H1 (cell line): Measurements from ENCODE around the gene GRID1. TPM values are rescaled to one million over a fixed set of nuclear protein-coding genes. Genes with fewer than 3 reads are reported as not detected.

Experiments used
- ATF3 ChIP-seq: IDR thresholded peaks from 2 replicates; pipeline ENCODE4 v1.6.1; 2011; ENCODE audit warnings: low read depth, mild to moderate bottlenecking, low read length; ENCODE audit not compliant: insufficient read depth
- BACH1 ChIP-seq: IDR thresholded peaks from 2 replicates; pipeline ENCODE4 v1.6.1; 2012; ENCODE audit warnings: low read length, improper control_type of control experiment
- CHD2 ChIP-seq: IDR thresholded peaks from 2 replicates; pipeline ENCODE4 v1.6.1; 2012; ENCODE audit warnings: low read length, improper control_type of control experiment
- CTBP2 ChIP-seq: IDR thresholded peaks from 2 replicates; pipeline ENCODE4 v1.7.0; 2011; ENCODE audit warnings: borderline replicate concordance, mild to moderate bottlenecking, moderate library complexity, mixed read lengths, low read length; ENCODE audit not compliant: insufficient read depth, insufficient read length
- CTCF ChIP-seq, 3 experiments: IDR thresholded peaks; 1 replicate in 2 of 3; 2 replicates in 1 of 3; pipeline versions ENCODE4 v1.5.1 to v1.6.1; 2011; ENCODE audit warnings: low read length in 3 of 3, mild to moderate bottlenecking in 3 of 3, inconsistent platforms in 2 of 3, low read depth in 1 of 3, moderate library complexity in 1 of 3; ENCODE audit not compliant: insufficient read depth in 1 of 3; ENCODE audit errors: control extremely low read depth in 1 of 3
- EGR1 ChIP-seq: IDR thresholded peaks from 2 replicates; pipeline ENCODE4 v1.6.1; 2011; ENCODE audit warnings: low read depth, low read length, borderline replicate concordance
- HDAC2 ChIP-seq, 2 experiments: fragments of 300-600 bp in 1 of 2; sonication (generic) in 1 of 2; IDR thresholded peaks; 2 replicates each; pipeline ENCODE4 v1.6.1; 2011 to 2012; ENCODE audit warnings: low read depth in 2 of 2, low read length in 2 of 2, mild to moderate bottlenecking in 2 of 2, moderate library complexity in 2 of 2, borderline replicate concordance in 1 of 2, inconsistent platforms in 1 of 2
- KDM5A ChIP-seq: fragments of 200-600 bp; IDR thresholded peaks from 2 replicates; pipeline ENCODE4 v1.7.1; 2012; ENCODE audit warnings: mild to moderate bottlenecking, low read length, inconsistent platforms, mixed read lengths
- NANOG ChIP-seq: IDR thresholded peaks from 2 replicates; pipeline ENCODE4 v1.6.1; 2011; ENCODE audit warnings: low read length, low read depth, mild to moderate bottlenecking, inconsistent platforms; ENCODE audit not compliant: insufficient read depth, poor library complexity, severe bottlenecking
- POLR2A ChIP-seq, 2 experiments: IDR thresholded peaks; 1 replicate in 1 of 2; 2 replicates in 1 of 2; pipeline ENCODE4 v1.6.1; 2011; ENCODE audit warnings: low read depth in 2 of 2, low read length in 2 of 2, mild to moderate bottlenecking in 2 of 2; ENCODE audit errors: control extremely low read depth in 1 of 2
- RBBP5 ChIP-seq: IDR thresholded peaks from 2 replicates; pipeline ENCODE4 v1.7.1; 2012; ENCODE audit warnings: low read depth, mild to moderate bottlenecking, inconsistent platforms, low read length, moderate library complexity, borderline replicate concordance
- RFX5 ChIP-seq: IDR thresholded peaks from 2 replicates; pipeline ENCODE4 v1.6.1; 2011; ENCODE audit warnings: low read depth, low read length, improper control_type of control experiment, borderline replicate concordance
- RXRA ChIP-seq: IDR thresholded peaks from 2 replicates; pipeline ENCODE4 v1.6.1; 2011; ENCODE audit warnings: low read depth, mild to moderate bottlenecking, low read length, moderate library complexity; ENCODE audit not compliant: insufficient read depth
- SIRT6 ChIP-seq: IDR thresholded peaks from one replicate; pipeline ENCODE4 v1.7.1; 2012; ENCODE audit warnings: low read length, inconsistent platforms
- SP1 ChIP-seq: IDR thresholded peaks from 2 replicates; pipeline ENCODE4 v1.6.1; 2011; ENCODE audit warnings: low read depth, low read length
- TBP ChIP-seq: IDR thresholded peaks from 2 replicates; pipeline ENCODE4 v1.6.1; 2011; ENCODE audit warnings: low read depth, low read length, improper control_type of control experiment
- YY1 ChIP-seq: IDR thresholded peaks from 2 replicates; pipeline ENCODE4 v1.6.1; 2011; ENCODE audit warnings: low read depth, mild to moderate bottlenecking, low read length
- polyA plus RNA-seq, 7 experiments: library from polyadenylated mRNA; depleted of rRNA in 3 of 7; stranded (reverse) in 5 of 7; unstranded in 2 of 7; fragments of >200 nt in 5 of 7; fragments of 200-250 nt in 2 of 7; gene quantifications; 1 replicate in 5 of 7; 2 replicates in 1 of 7; 4 replicates in 1 of 7; pipeline versions ENCODE4 v1.2.1 to v1.2.3, GENCODE V29; 2011 to 2013; ENCODE audit warnings: missing spikeins in 2 of 7, mixed read lengths in 2 of 7
- total RNA-seq: library from RNA; stranded (reverse); fragmentation: NEBNext Ultra II Directional; extraction: Animal tissue kit (Norgen Biotek cat#: 25700); gene quantifications from 2 replicates; pipeline ENCODE4 v1.2.1, GENCODE V29; 2021

GRID1 gene
- total and polyA plus RNA-seq, 2 of the 8 experiments (the other 6 are each of a cell fraction or from before 2014, with no cell fraction given) = 0.22 to 0.30 TPM

GRCh38 chr10:86399879-86400704 is 33.5 kb upstream of the GRID1 start (continued):
- TF ChIP-seq HDAC2 (IDR thresholded peaks at IDR 0.05; ENCODE audit: borderline replicate concordance in 1 of 2, low read depth in 2 of 2, low read length in 2 of 2) (peak; percentile 52 to 90; a peak in 2 of 4 replicates), SIRT6 (no peak), SP1 (no peak), BACH1 (0 out of 2 replicates have a peak, but pooled peaks have one; percentile 24), RXRA (0 out of 2 replicates have a peak, but pooled peaks have one; percentile 40), RFX5 (no peak), RBBP5 (peak; percentile 89; the same call in 1 of the 2 replicates), CHD2 (no peak), CTBP2 (peak; percentile 28), NANOG (peak; percentile 10), ATF3 (no peak), CTCF (IDR thresholded peaks at IDR 0.05; ENCODE audit: control extremely low read depth in 1 of 3, insufficient read depth in 1 of 3, low read depth in 1 of 3, low read length in 3 of 3) (peak; percentile 81 to 92 (median 88)), KDM5A (no peak), YY1 (no peak), EGR1 (no peak), POLR2A (IDR thresholded peaks at IDR 0.05; ENCODE audit: control extremely low read depth in 1 of 2, low read depth in 2 of 2, low read length in 2 of 2) (no peak; a peak in 1 of 3 replicates), TBP (peak; percentile 45; the same call in 1 of the 2 replicates)
